Measurements from ENCODE around the gene CDX1.

GRCh38 chr5:150181027-150181426, 14.4 kb downstream of the CDX1 start:
- TF ChIP-seq CTCF (IDR thresholded peaks at IDR 0.05; ENCODE audit: insufficient read depth, low read length, poor library complexity, severe bottlenecking) (no peak), EZH2phosphoT487 (conservative IDR thresholded peaks at IDR 0.05; ENCODE audit: low read length) (no peak)

Data from SU-DHL-6 (cell line).